IPS-18a (cell line): ENCODE results near the gene PLAAT4.
"Not testable (repeated sequence)": the region's sequence is repeated elsewhere in the genome, so short reads cannot be mapped to it uniquely, and the experiment has no call there.

ENCODE experiments used
- H3K27ac ChIP-seq: one replicate; pipeline ENCODE4 v1.5.1; 2013; ENCODE audit warnings: low read length
- H3K27me3 ChIP-seq: one replicate; pipeline ENCODE4 v1.6.1; 2013; ENCODE audit warnings: mild to moderate bottlenecking, low read length; ENCODE audit not compliant: control insufficient read depth, insufficient read depth
- H3K36me3 ChIP-seq: one replicate; pipeline ENCODE4 v1.6.1; 2013; ENCODE audit warnings: low read depth, low read length; ENCODE audit not compliant: control insufficient read depth
- H3K4me1 ChIP-seq: one replicate; pipeline ENCODE4 v1.6.1; 2013; ENCODE audit warnings: low read depth, low read length; ENCODE audit not compliant: control insufficient read depth
- H3K4me3 ChIP-seq: one replicate; pipeline ENCODE4 v1.5.1; 2013; ENCODE audit warnings: low read length
- H3K9ac ChIP-seq: one replicate; pipeline ENCODE4 v1.6.1; 2013; ENCODE audit warnings: mild to moderate bottlenecking, low read length, moderate library complexity
- H3K9me3 ChIP-seq: one replicate; pipeline ENCODE4 v1.6.1; 2013; ENCODE audit warnings: low read depth, low read length; ENCODE audit not compliant: control insufficient read depth

The PLAAT4 gene

DNA sequence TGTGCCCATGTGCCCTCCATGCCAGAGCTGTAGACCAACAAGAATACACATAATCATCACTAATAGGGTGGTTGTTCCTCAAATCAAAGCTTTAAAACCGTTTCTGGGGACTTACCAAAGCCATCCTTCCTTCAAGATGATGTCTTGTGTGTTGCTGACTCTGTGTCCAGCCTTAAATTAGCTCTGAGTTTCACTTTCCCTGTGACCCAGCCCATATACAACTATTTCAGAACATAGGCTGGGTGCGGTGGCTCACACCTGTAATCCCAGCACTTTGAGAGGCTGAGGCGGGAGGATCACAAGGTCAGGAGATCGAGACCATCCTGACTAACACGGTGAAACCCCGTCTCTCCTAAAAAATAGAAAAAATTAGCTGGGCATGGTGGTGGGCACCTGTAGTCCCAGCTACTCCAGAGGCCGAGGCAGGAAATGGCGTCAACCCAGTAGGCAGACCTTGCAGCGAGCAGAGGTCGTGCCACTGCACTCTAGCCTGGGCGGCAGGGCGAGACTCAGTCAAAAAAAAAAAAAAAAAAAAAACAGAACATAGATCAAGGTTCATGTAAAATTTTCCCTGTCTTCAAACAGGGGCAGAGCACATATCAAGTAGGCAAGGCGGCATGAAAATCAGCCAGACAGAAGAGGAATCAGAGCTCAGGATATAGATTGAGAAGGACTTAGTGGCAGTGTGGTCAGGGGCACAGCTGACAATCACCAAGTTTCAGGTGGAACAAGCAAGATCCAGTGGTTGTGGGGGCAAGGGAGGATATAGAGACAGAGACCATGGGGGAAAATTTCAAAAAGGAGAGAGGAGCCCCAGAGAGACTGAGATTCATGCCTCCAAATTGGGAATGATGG lies 26.8 kb downstream of the PLAAT4 start, which contains the start of gene PLAAT2:
TSS of gene PLAAT2 (minus strand) at position 179 of the 855 bp plus-strand sequence. CDS start at position 124, 55 bp downstream.
- no peaks in the 10 kb centered on the region for H3K36me3 ChIP-seq
- no peak within 1 kb of the TSS for H3K27ac ChIP-seq
- no peaks in the 10 kb centered on the region for H3K27me3 ChIP-seq
- no peak within 1 kb of the TSS for H3K9ac ChIP-seq
- no peak within 1 kb of the TSS for H3K4me3 ChIP-seq
- peaks cover 14% of the 10 kb centered on the region for H3K4me1 ChIP-seq
- no peaks in the 10 kb centered on the region for H3K9me3 ChIP-seq

DNA sequence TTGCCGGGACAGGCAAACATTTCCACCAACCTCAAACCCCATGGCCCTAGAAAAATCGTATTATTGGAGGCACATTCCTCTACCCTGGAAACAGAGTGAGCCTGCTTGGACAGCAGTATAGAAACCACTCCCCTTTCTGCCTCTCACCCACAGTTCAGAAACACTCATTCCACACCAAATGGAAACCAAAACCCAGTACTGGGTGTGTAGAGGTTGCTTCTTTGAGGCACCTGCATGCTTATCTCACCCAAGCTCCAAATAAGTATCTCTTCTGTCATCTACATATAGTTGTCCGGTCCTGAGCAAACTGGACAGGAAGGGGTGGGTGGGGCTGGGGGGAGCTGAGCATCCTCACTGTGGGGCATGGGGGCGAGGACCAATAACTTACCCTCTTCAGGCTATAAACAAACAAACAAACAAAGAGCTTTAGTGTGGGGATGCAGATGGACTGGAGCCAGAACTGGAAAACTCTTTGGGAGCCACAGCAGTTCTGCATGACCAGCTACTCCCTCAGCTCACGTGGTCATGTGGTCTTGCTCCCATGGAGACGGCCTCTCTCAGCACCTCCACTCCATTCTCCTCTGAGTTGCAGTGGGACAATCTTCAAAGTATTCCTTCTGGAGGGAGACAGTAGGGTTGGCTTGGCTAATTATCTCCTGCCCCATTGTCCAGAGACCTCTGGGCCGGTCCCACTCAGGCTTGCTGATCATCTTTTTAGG lies 27.6 kb downstream of the PLAAT4 start:
- Histone ChIP-seq H3K27ac (no peak overlapping the region), H3K4me1 (peaks cover 14% of the 10 kb centered on the region), H3K36me3 (no peaks in the 10 kb centered on the region), H3K4me3 (no peak overlapping the region), H3K27me3 (no peaks in the 10 kb centered on the region), H3K9me3 (no peaks in the 10 kb centered on the region), H3K9ac (no peak overlapping the region)

GRCh38 chr11:63564784-63565350 lies 28.3 kb downstream of the PLAAT4 start:
- H3K4me1 ChIP-seq, result peaks cover 14% of the 10 kb centered on the region
- H3K27ac ChIP-seq, result no peak overlapping the region
- no peaks in the 10 kb centered on the region for H3K9me3 ChIP-seq
- no peaks in the 10 kb centered on the region for H3K27me3 ChIP-seq
- H3K4me3 ChIP-seq, result no peak overlapping the region
- H3K36me3 ChIP-seq, result no peaks in the 10 kb centered on the region
- no peak overlapping the region for H3K9ac ChIP-seq

- H3K4me1 ChIP-seq, result peaks cover 14% of the 10 kb centered on the region
- H3K9ac ChIP-seq, result peak overlapping the region; percentile 25
- H3K36me3 ChIP-seq, result no peaks in the 10 kb centered on the region
- H3K9me3 ChIP-seq, result no peaks in the 10 kb centered on the region
- H3K27ac ChIP-seq, result peak overlapping the region; percentile 9
- H3K27me3 ChIP-seq, result no peaks in the 10 kb centered on the region
- no peak overlapping the region for H3K4me3 ChIP-seq
These were observed 30.6 kb downstream of the PLAAT4 start for GRCh38 chr11:63567044-63567840.

- Histone ChIP-seq H3K9ac (no peak overlapping the region), H3K4me3 (no peak overlapping the region), H3K4me1 (peaks cover 14% of the 10 kb centered on the region)
These were observed 33.0 kb downstream of the PLAAT4 start for GRCh38 chr11:63569570-63569969.

DNA sequence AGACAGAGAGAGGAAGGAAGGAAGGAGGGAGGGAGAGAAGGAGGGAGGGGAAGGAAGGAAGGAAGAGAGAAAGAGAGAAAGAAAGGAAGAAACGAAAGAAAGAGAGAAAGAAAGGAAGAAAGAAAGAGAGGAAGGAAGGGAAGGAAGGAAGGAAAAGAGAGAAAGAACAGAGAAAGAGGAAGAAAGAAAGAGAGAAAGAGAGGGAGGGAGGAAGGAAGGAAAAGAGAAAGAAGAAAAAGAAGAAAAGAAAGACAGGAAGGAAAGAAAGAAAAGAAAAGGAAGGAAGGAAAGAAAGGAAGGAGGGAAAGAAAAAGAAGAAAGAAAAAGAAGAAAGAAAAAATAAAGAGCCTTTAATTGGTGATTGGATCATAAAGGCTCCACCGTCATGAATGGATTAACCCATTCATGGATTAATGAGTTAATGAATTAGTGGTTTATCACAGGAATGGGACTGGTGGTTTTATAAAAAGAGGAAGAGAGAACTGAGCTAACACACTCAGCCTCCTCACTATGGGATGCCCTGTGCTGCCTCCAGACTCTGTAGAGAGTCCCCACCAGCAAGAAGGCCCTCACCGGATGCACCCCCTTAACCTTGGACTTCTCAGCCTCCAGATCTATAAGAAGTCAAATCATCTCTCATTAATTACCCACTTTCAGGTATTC lies 35.5 kb downstream of the PLAAT4 start:
- Histone ChIP-seq H3K4me3 (no peak overlapping the region), H3K27me3 (no peaks in the 10 kb centered on the region), H3K4me1 (peaks cover 4% of the 10 kb centered on the region), H3K9me3 (no peaks in the 10 kb centered on the region), H3K36me3 (peaks cover 3% of the 10 kb centered on the region), H3K27ac (no peak overlapping the region), H3K9ac (no peak overlapping the region)

More at GRCh38 chr11:63569570-63569969, 33.0 kb downstream of the PLAAT4 start:
- peaks cover 3% of the 10 kb centered on the region for H3K36me3 ChIP-seq
- no peaks in the 10 kb centered on the region for H3K27me3 ChIP-seq
- no peak overlapping the region for H3K27ac ChIP-seq
- H3K9me3 ChIP-seq, result no peaks in the 10 kb centered on the region

- Histone ChIP-seq H3K4me3 (no peak overlapping the region), H3K36me3 (peaks cover 7% of the 10 kb centered on the region), H3K9me3 (no peaks in the 10 kb centered on the region), H3K9ac (no peak overlapping the region), H3K27me3 (no peaks in the 10 kb centered on the region), H3K4me1 (no peaks in the 10 kb centered on the region), H3K27ac (no peak overlapping the region)
These were observed 37.6 kb downstream of the PLAAT4 start for GRCh38 chr11:63573881-63574855.

GRCh38 chr11:63574856-63575602 lies 38.4 kb downstream of the PLAAT4 start:
- peaks cover 8% of the 10 kb centered on the region for H3K36me3 ChIP-seq
- H3K4me3 ChIP-seq, result no peak overlapping the region
- no peaks in the 10 kb centered on the region for H3K27me3 ChIP-seq
- peaks cover 3% of the 10 kb centered on the region for H3K9me3 ChIP-seq
- no peaks in the 10 kb centered on the region for H3K4me1 ChIP-seq
- H3K27ac ChIP-seq, result no peak overlapping the region
- H3K9ac ChIP-seq, result no peak overlapping the region

DNA sequence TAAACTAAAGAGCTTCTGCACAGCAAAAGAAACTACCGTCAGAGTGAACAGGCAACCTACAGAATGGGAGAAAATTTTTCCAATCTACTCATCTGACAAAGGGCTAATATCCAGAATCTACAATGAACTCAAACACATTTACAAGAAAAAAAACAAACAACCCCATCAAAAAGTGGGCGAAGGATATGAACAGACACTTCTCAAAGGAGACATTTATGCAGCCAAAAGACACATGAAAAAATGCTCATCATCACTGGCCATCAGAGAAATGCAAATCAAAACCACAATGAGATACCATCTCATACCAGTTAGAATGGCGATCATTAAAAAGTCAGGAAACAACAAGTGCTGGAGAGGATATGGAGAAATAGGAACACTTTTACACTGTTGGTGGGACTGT lies 42.3 kb downstream of the PLAAT4 start:
- not testable (repeated sequence) for H3K27me3 ChIP-seq, H3K9ac ChIP-seq, H3K4me3 ChIP-seq, H3K4me1 ChIP-seq, H3K27ac ChIP-seq
- H3K36me3 ChIP-seq, result peaks cover 13% of the 10 kb centered on the region
- H3K9me3 ChIP-seq, result peaks cover 13% of the 10 kb centered on the region
